WTC11 (cell line): Measurements from ENCODE around the gene TMEM121B. TPM values are rescaled to one million over a fixed set of nuclear protein-coding genes. Genes with fewer than 3 reads are reported as not detected.

Experiments
- ATAC-seq: fragments of 200-7000 bp; cut with Tn5 transposase; 2 replicates; pipeline ENCODE4 v1.10.0; 2021; ENCODE audit warnings: mild to moderate bottlenecking, moderate library complexity
- CTCF ChIA-PET: fragments of 300-600 bp; sonication (Branson Sonifier 250); formaldehyde crosslinking; loops from one replicate; lab custom pipeline; 2021; ENCODE audit warnings: antibody characterized with exemption; lab: Charles Lee
- POLR2A ChIA-PET: fragments of 350-600 bp; sonication (Branson Sonifier 250); formaldehyde crosslinking; loops from one replicate; lab custom pipeline; 2021; ENCODE audit warnings: antibody characterized with exemption; lab: Charles Lee
- DNase-seq: peaks from one replicate; pipeline ENCODE4 v3.0.0; 2021; ENCODE audit warnings: low spot score
- H3K27ac Mint-ChIP-seq: 2 replicates; pipeline ENCODE4 v1.8.0; 2021; ENCODE audit warnings: mixed read lengths
- H3K27me3 Mint-ChIP-seq: 2 replicates; pipeline ENCODE4 v1.8.0; 2021; ENCODE audit warnings: low read depth, mild to moderate bottlenecking, moderate library complexity, mixed read lengths
- H3K36me3 Mint-ChIP-seq: 2 replicates; pipeline ENCODE4 v1.8.0; 2021; ENCODE audit warnings: mixed read lengths
- H3K4me1 Mint-ChIP-seq: 2 replicates; pipeline ENCODE4 v1.8.0; 2022; ENCODE audit warnings: mixed read lengths
- H3K4me3 Mint-ChIP-seq: 2 replicates; pipeline ENCODE4 v1.8.0; 2021; ENCODE audit warnings: mild to moderate bottlenecking, moderate library complexity, mixed read lengths
- H3K9me3 Mint-ChIP-seq: 2 replicates; pipeline ENCODE4 v1.8.0; 2021; ENCODE audit warnings: mixed read lengths
- ATF1 ChIP-seq: sonication (generic); formaldehyde crosslinking; IDR thresholded peaks from 2 replicates; pipeline ENCODE4 v1.8.1; 2023; ENCODE audit warnings: mild to moderate bottlenecking, moderate library complexity, missing genetic modification reagents
- CBFB ChIP-seq: sonication (generic); formaldehyde crosslinking; IDR thresholded peaks from 2 replicates; pipeline ENCODE4 v1.8.1; 2022; ENCODE audit warnings: mild to moderate bottlenecking, low read depth, missing genetic modification reagents
- CREB1 ChIP-seq: sonication (generic); formaldehyde crosslinking; IDR thresholded peaks from 2 replicates; pipeline ENCODE4 v1.8.0; 2023; ENCODE audit warnings: mild to moderate bottlenecking, missing genetic modification reagents
- JAZF1 ChIP-seq: fragments of 250-450 bp; sonication (Bioruptor Pico); IDR thresholded peaks from 2 replicates; pipeline ENCODE4 v1.9.0; 2021; ENCODE audit warnings: moderate library complexity, mild to moderate bottlenecking, inconsistent platforms
- OVOL2 ChIP-seq: fragments of 250-450 bp; sonication (Bioruptor Pico); IDR thresholded peaks from 2 replicates; pipeline ENCODE4 v1.9.0; 2021; ENCODE audit warnings: mild to moderate bottlenecking, borderline replicate concordance
- TEAD4 ChIP-seq: sonication (generic); formaldehyde crosslinking; IDR thresholded peaks from 2 replicates; pipeline ENCODE4 v1.8.0; 2022; ENCODE audit warnings: mild to moderate bottlenecking, missing genetic modification reagents
- ZNF317 ChIP-seq: sonication (generic); formaldehyde crosslinking; IDR thresholded peaks from 2 replicates; pipeline ENCODE4 v1.8.1; 2023; ENCODE audit warnings: low read depth, mild to moderate bottlenecking, moderate library complexity, missing genetic modification reagents, borderline replicate concordance
- total RNA-seq: library from RNA; stranded (reverse); gene quantifications from 3 replicates; pipeline ENCODE4 v1.2.3, GENCODE V29; 2021
- TF ChIP-seq, protein P1 (sequence below): sonication (generic); formaldehyde crosslinking; IDR thresholded peaks from 2 replicates; pipeline ENCODE4 v1.8.0; 2023; ENCODE audit warnings: missing genetic modification reagents, mild to moderate bottlenecking, borderline replicate concordance
- TF ChIP-seq, protein P2 (sequence below): fragments of 250-450 bp; sonication (Bioruptor Pico); IDR thresholded peaks from 2 replicates; pipeline ENCODE4 v1.8.0; 2021; ENCODE audit warnings: mild to moderate bottlenecking
- TF ChIP-seq, protein P3 (sequence below): sonication (generic); formaldehyde crosslinking; IDR thresholded peaks from 2 replicates; pipeline ENCODE4 v1.8.0; 2022; ENCODE audit warnings: mild to moderate bottlenecking, missing genetic modification reagents
- TF ChIP-seq, protein P4 (sequence below): sonication (generic); formaldehyde crosslinking; IDR thresholded peaks from 2 replicates; pipeline ENCODE4 v1.8.1; 2023; ENCODE audit warnings: mild to moderate bottlenecking, missing genetic modification reagents, borderline replicate concordance
- TF ChIP-seq, protein P5 (sequence below): fragments of 250-450 bp; sonication (Bioruptor Pico); conservative IDR thresholded peaks from 2 replicates; pipeline ENCODE4 v1.9.0; 2021; ENCODE audit warnings: mild to moderate bottlenecking
- TF ChIP-seq, protein P6 (sequence below): sonication (generic); formaldehyde crosslinking; conservative IDR thresholded peaks from 2 replicates; pipeline ENCODE4 v1.8.1; 2023; ENCODE audit warnings: mild to moderate bottlenecking, low read depth, missing genetic modification reagents, moderate library complexity
- TF ChIP-seq, protein P7 (sequence below): sonication (generic); formaldehyde crosslinking; IDR thresholded peaks from 2 replicates; pipeline ENCODE4 v1.8.1; 2022; ENCODE audit warnings: mild to moderate bottlenecking, moderate library complexity, missing genetic modification reagents

The TMEM121B gene
- total RNA-seq, 1 experiment from 2014 or later: 7.5 TPM

DNA sequence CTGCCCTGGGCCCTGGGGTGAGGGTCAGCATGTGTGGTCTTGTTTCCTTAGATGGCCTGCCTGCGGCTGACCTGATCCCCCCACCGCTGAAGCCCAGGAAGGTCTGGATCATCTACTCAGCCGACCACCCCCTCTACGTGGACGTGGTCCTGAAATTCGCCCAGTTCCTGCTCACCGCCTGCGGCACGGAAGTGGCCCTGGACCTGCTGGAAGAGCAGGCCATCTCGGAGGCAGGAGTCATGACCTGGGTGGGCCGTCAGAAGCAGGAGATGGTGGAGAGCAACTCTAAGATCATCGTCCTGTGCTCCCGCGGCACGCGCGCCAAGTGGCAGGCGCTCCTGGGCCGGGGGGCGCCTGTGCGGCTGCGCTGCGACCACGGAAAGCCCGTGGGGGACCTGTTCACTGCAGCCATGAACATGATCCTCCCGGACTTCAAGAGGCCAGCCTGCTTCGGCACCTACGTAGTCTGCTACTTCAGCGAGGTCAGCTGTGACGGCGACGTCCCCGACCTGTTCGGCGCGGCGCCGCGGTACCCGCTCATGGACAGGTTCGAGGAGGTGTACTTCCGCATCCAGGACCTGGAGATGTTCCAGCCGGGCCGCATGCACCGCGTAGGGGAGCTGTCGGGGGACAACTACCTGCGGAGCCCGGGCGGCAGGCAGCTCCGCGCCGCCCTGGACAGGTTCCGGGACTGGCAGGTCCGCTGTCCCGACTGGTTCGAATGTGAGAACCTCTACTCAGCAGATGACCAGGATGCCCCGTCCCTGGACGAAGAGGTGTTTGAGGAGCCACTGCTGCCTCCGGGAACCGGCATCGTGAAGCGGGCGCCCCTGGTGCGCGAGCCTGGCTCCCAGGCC, 12.7 kb downstream of the TMEM121B start (continued):
- TF ChIP-seq, protein P1, sequence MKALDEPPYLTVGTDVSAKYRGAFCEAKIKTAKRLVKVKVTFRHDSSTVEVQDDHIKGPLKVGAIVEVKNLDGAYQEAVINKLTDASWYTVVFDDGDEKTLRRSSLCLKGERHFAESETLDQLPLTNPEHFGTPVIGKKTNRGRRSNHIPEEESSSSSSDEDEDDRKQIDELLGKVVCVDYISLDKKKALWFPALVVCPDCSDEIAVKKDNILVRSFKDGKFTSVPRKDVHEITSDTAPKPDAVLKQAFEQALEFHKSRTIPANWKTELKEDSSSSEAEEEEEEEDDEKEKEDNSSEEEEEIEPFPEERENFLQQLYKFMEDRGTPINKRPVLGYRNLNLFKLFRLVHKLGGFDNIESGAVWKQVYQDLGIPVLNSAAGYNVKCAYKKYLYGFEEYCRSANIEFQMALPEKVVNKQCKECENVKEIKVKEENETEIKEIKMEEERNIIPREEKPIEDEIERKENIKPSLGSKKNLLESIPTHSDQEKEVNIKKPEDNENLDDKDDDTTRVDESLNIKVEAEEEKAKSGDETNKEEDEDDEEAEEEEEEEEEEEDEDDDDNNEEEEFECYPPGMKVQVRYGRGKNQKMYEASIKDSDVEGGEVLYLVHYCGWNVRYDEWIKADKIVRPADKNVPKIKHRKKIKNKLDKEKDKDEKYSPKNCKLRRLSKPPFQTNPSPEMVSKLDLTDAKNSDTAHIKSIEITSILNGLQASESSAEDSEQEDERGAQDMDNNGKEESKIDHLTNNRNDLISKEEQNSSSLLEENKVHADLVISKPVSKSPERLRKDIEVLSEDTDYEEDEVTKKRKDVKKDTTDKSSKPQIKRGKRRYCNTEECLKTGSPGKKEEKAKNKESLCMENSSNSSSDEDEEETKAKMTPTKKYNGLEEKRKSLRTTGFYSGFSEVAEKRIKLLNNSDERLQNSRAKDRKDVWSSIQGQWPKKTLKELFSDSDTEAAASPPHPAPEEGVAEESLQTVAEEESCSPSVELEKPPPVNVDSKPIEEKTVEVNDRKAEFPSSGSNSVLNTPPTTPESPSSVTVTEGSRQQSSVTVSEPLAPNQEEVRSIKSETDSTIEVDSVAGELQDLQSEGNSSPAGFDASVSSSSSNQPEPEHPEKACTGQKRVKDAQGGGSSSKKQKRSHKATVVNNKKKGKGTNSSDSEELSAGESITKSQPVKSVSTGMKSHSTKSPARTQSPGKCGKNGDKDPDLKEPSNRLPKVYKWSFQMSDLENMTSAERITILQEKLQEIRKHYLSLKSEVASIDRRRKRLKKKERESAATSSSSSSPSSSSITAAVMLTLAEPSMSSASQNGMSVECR (CRISPR knock-in tag): no peak
- TF ChIP-seq, protein P2, sequence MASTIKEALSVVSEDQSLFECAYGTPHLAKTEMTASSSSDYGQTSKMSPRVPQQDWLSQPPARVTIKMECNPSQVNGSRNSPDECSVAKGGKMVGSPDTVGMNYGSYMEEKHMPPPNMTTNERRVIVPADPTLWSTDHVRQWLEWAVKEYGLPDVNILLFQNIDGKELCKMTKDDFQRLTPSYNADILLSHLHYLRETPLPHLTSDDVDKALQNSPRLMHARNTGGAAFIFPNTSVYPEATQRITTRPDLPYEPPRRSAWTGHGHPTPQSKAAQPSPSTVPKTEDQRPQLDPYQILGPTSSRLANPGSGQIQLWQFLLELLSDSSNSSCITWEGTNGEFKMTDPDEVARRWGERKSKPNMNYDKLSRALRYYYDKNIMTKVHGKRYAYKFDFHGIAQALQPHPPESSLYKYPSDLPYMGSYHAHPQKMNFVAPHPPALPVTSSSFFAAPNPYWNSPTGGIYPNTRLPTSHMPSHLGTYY: no peak
- TF ChIP-seq OVOL2 (CRISPR knock-in tag) (no peak), ZNF317 (CRISPR knock-in tag) (no peak), JAZF1 (CRISPR knock-in tag) (no peak), CBFB (CRISPR knock-in tag) (no peak)
- TF ChIP-seq, protein P3, sequence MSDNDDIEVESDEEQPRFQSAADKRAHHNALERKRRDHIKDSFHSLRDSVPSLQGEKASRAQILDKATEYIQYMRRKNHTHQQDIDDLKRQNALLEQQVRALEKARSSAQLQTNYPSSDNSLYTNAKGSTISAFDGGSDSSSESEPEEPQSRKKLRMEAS (CRISPR knock-in tag): no peak
- TF ChIP-seq, protein P4, sequence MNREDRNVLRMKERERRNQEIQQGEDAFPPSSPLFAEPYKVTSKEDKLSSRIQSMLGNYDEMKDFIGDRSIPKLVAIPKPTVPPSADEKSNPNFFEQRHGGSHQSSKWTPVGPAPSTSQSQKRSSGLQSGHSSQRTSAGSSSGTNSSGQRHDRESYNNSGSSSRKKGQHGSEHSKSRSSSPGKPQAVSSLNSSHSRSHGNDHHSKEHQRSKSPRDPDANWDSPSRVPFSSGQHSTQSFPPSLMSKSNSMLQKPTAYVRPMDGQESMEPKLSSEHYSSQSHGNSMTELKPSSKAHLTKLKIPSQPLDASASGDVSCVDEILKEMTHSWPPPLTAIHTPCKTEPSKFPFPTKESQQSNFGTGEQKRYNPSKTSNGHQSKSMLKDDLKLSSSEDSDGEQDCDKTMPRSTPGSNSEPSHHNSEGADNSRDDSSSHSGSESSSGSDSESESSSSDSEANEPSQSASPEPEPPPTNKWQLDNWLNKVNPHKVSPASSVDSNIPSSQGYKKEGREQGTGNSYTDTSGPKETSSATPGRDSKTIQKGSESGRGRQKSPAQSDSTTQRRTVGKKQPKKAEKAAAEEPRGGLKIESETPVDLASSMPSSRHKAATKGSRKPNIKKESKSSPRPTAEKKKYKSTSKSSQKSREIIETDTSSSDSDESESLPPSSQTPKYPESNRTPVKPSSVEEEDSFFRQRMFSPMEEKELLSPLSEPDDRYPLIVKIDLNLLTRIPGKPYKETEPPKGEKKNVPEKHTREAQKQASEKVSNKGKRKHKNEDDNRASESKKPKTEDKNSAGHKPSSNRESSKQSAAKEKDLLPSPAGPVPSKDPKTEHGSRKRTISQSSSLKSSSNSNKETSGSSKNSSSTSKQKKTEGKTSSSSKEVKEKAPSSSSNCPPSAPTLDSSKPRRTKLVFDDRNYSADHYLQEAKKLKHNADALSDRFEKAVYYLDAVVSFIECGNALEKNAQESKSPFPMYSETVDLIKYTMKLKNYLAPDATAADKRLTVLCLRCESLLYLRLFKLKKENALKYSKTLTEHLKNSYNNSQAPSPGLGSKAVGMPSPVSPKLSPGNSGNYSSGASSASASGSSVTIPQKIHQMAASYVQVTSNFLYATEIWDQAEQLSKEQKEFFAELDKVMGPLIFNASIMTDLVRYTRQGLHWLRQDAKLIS (CRISPR knock-in tag): no peak
- TF ChIP-seq, protein P5, sequence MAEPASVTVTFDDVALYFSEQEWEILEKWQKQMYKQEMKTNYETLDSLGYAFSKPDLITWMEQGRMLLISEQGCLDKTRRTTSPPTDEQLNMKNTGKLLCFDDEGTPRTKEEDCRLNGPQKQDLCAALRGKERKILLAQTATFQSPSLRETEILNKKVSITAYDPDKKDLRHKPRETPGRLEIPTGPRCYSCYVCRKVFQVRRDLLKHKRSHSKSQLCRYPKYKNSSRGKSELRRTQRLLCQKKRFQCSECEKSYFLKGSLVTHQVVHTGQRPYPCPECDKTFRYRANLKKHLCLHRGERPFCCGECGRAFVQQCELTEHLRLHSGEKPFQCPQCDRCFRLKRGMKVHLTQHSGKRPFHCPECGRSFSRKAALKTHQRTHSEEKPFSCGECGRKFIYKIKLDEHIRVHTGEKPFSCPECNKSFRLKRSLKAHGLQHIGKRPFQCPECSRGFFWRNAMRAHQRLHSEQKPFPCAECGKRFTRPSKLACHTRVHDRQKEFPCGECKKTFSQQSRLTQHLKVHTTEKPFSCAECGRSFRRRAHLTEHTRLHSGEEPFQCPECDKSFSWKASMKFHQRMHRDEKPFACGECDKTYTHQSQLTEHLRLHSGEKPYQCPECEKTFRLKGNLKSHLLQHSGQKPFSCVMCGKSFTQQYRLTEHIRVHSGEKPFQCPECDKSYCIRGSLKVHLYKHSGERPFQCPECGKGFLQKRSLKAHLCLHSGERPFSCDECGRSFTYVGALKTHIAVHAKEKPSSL (CRISPR knock-in tag): no peak

DNA sequence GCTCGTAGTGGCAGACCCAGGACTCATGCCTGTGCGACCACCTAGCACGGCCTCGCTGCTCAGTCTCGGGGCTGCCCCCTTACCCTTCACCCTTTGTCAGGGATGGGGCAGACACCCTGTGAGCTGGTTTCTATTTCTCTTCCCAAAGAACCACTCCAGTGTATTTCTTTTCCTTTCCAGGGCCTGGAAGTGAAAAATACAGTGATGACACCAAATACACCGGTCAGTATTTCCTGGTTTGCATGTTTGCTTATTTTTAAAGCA, 13.7 kb downstream of the TMEM121B start:
- H3K36me3 Mint-ChIP-seq: no peaks in the 10 kb centered on the region; the same call in none of the 2 replicates
- no peak overlapping the region for H3K27ac Mint-ChIP-seq
- peaks cover 4% of the 10 kb centered on the region; the same call in 1 of the 2 replicates for H3K4me1 Mint-ChIP-seq
- no peak for ATAC-seq
- ChIA-PET POLR2A (interaction anchor here (0.6 kb wide), 1 partner anchor 340 kb away, joined by 5 read pairs; no protein-coding TSS in a partner anchor), CTCF (interaction anchor here (0.6 to 3.6 kb wide), 7 partner anchors 12 to 65 kb away, joined by 3 to 17 read pairs (median 7); no protein-coding TSS in a partner anchor)
- H3K9me3 Mint-ChIP-seq: no peaks in the 10 kb centered on the region
- H3K27me3 Mint-ChIP-seq: no peaks in the 10 kb centered on the region
- H3K4me3 Mint-ChIP-seq: no peak overlapping the region
- no peak for DNase-seq
- TF ChIP-seq, protein P6, sequence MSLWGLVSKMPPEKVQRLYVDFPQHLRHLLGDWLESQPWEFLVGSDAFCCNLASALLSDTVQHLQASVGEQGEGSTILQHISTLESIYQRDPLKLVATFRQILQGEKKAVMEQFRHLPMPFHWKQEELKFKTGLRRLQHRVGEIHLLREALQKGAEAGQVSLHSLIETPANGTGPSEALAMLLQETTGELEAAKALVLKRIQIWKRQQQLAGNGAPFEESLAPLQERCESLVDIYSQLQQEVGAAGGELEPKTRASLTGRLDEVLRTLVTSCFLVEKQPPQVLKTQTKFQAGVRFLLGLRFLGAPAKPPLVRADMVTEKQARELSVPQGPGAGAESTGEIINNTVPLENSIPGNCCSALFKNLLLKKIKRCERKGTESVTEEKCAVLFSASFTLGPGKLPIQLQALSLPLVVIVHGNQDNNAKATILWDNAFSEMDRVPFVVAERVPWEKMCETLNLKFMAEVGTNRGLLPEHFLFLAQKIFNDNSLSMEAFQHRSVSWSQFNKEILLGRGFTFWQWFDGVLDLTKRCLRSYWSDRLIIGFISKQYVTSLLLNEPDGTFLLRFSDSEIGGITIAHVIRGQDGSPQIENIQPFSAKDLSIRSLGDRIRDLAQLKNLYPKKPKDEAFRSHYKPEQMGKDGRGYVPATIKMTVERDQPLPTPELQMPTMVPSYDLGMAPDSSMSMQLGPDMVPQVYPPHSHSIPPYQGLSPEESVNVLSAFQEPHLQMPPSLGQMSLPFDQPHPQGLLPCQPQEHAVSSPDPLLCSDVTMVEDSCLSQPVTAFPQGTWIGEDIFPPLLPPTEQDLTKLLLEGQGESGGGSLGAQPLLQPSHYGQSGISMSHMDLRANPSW (CRISPR knock-in tag): no peak
- TF ChIP-seq, protein P5 (CRISPR knock-in tag): no peak
- TF ChIP-seq CREB1 (CRISPR knock-in tag): no peak
- TF ChIP-seq ATF1: no peak
- TF ChIP-seq, protein P7, sequence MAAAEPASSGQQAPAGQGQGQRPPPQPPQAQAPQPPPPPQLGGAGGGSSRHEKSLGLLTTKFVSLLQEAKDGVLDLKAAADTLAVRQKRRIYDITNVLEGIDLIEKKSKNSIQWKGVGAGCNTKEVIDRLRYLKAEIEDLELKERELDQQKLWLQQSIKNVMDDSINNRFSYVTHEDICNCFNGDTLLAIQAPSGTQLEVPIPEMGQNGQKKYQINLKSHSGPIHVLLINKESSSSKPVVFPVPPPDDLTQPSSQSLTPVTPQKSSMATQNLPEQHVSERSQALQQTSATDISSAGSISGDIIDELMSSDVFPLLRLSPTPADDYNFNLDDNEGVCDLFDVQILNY: no peak
- TF ChIP-seq TEAD4: no peak
